ENCODE results near the gene RCAN2.

Gene RCAN2

DNA sequence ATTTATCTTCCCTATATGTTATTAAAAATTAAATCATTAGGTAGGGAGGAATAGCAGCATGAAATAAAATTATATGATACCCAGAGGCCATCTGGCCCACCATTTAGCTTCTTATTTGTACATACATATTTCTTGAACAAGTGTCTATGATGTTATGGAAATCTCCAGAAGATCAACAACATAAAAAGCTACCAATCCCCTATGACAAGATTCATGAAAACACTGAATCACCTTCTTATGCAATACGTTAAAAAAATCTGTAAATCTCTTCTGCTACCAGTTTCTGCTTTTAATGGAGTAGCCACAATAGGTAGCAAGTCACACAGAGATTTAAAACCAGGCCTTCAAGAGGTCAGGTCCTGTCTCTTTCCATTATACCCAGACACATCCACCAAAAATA is 194.7 kb downstream of the RCAN2 start:
- H3K4me3 Mint-ChIP-seq: no peak overlapping the region
- H3K36me3 Mint-ChIP-seq (ENCODE audit: low read depth): no peaks in the 10 kb centered on the region
- no peak overlapping the region for H3K27ac Mint-ChIP-seq
- H3K9me3 Mint-ChIP-seq: peaks cover 3% of the 10 kb centered on the region
- no peaks in the 10 kb centered on the region for H3K4me1 Mint-ChIP-seq (ENCODE audit: low read depth)
- H3K27me3 Mint-ChIP-seq: peaks cover 35% of the 10 kb centered on the region

DNA sequence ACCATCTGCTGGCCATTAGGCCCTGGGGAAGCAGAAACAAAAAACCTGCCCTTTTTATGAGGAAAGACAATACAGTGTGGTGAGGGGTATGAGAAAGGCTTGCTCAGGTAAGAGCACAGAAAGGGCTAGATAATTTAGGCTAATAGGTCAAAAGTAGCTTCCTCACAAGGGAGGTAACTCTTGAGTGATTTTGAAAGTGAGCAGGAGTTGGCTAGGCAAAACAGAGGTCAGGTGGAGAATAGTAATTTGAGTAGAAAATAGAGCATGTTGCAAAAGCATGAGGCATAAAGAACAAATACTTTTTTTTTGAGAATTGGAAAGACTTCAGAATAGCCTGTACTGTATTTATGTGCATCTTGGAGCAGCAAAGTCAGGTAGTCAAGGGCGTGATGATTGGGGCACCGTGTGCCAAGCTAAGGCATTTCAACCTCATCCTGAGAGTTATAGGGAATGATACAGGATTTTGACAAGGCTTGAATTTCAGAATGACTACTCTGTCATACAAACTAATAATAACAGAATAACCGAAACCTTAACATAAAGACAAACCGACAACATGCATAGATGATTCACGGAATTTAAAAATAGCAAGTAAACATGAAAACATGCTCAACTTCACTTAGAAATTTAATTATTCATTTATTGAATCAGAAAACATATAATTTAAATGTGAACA is 197.5 kb downstream of the RCAN2 start:
- Mint-ChIP-seq H3K4me1 (ENCODE audit: low read depth) (no peaks in the 10 kb centered on the region), H3K27me3 (peaks cover 32% of the 10 kb centered on the region), H3K36me3 (ENCODE audit: low read depth) (no peaks in the 10 kb centered on the region), H3K27ac (no peak overlapping the region), H3K9me3 (no peaks in the 10 kb centered on the region), H3K4me3 (no peak overlapping the region)

DNA sequence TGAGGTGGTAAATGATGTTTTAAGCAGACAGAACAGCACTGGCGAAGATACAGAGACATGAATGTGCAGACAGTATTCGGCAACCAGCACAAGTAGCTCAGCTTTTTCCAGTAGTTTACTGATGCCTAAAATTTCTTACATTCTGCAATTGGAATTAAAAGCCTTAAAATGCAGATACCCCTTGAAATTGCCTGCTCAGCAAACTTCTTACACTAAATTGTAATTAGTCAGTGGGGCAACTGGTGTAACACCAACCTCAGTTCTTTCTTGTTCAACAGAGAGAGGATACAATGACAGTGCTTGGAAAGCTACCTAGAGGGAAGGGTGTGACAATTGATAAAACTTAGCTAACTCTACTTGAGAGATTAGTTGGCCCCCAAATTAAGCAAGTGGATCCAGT is 199.4 kb downstream of the RCAN2 start:
- no peaks in the 10 kb centered on the region for H3K9me3 Mint-ChIP-seq
- no peak overlapping the region for H3K27ac Mint-ChIP-seq
- no peaks in the 10 kb centered on the region for H3K36me3 Mint-ChIP-seq (ENCODE audit: low read depth)
- H3K4me1 Mint-ChIP-seq (ENCODE audit: low read depth): peaks cover 4% of the 10 kb centered on the region
- H3K27me3 Mint-ChIP-seq: peaks cover 24% of the 10 kb centered on the region
- no peak overlapping the region for H3K4me3 Mint-ChIP-seq

DNA sequence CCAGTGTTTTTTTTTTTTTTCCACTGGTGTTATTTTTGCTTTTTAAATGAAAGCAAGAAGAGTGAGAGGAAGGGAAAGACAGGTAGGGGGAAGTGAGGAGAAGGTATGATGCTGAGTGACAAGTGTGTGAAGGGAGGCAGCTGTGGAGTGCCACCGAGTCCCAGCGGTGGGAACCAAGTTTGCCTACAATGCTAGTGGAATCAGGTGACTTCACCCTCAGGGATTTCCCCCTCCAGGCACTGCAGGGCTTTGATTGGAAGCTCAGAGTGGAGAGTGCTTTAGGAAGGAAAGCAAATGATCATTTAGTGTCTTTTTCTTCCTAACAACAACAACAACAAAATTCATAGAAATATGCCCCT is 200.0 kb downstream of the RCAN2 start:
- Mint-ChIP-seq H3K9me3 (no peaks in the 10 kb centered on the region), H3K27ac (no peak overlapping the region), H3K4me3 (no peak overlapping the region), H3K4me1 (ENCODE audit: low read depth) (peaks cover 4% of the 10 kb centered on the region), H3K27me3 (peaks cover 24% of the 10 kb centered on the region), H3K36me3 (ENCODE audit: low read depth) (no peaks in the 10 kb centered on the region)

DNA sequence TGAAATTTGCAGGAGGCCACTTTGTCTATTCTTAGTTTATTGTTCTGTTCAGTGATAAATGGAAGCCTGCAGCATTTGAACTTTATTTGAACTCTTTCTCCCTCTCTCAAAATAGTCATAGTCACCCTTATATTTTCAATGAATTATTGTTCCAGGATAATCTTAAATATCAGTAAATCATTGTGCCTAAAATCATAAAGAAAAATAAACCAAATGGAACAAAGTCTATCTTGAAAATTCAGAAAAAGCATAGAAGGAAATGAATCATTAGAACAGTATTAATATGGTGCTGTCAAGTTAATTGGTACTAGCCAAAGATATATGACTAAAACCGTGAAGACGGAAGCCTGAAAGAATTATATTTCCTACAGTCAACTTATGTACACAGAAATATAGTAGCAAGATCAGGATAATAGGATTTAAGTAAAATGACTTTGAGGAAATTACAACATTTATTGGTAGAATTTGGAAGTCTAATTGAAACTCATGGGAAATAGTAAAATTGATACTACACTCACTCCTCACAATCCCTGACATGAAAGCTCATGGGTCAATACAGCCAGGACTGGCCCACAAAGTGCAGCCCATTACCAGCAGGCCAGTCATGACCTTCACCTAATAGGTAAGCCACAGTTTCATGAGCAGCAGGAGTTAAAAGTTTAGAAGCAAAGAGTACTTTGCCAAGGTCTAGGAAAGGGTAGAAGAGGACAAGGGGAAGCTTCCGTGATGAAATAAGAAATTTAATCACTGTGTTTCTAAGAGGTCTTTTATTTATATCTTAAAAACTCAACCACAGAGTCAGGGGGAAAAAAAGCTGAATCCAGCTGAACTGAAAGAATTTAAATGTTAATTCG is 200.6 kb downstream of the RCAN2 start:
- no peaks in the 10 kb centered on the region for H3K36me3 Mint-ChIP-seq (ENCODE audit: low read depth)
- H3K4me3 Mint-ChIP-seq: no peak overlapping the region
- peaks cover 4% of the 10 kb centered on the region for H3K4me1 Mint-ChIP-seq (ENCODE audit: low read depth)
- H3K9me3 Mint-ChIP-seq: no peaks in the 10 kb centered on the region
- H3K27ac Mint-ChIP-seq: no peak overlapping the region
- peaks cover 23% of the 10 kb centered on the region for H3K27me3 Mint-ChIP-seq

DNA sequence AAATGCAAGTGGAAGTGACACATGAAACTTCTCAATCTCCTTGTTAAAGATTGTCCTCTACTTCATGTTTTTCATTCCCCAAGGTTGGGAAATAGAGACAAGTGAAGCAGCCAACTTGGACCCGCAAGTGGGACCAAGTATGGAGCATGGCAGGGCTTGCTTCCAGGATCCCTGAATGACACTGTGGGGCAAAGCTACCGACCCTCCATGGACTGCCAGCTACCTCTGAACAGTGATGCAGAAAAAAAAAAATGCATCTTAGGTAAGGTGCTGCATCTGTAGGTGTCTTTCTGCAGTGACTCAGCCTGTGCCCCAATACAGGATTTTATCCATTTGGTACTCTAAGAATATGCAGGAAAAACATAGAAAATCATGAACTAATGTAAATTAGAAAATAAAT is 201.4 kb downstream of the RCAN2 start:
- H3K4me3 Mint-ChIP-seq: no peak overlapping the region
- H3K9me3 Mint-ChIP-seq: no peaks in the 10 kb centered on the region
- no peaks in the 10 kb centered on the region for H3K36me3 Mint-ChIP-seq (ENCODE audit: low read depth)
- H3K27me3 Mint-ChIP-seq: peaks cover 15% of the 10 kb centered on the region
- no peak overlapping the region for H3K27ac Mint-ChIP-seq
- H3K4me1 Mint-ChIP-seq (ENCODE audit: low read depth): peaks cover 4% of the 10 kb centered on the region

DNA sequence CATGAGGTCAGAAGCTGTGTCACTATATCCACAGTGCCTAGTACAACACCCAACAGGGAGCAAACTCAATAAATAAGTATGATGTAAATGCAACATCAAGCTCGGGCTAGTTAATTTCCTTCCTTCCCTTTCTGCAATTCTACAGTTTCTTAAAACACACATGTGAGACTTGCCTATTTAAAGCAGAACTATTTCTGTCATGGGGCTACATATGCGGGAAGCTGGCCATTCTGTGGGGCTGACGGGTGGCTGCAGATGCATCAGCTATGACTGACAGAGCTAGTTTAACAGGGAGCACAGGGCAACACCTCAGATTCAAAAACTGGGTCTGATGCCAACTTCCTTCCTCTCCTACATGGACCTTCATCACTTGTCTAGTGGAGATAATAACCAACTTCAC is 202.4 kb downstream of the RCAN2 start:
- Mint-ChIP-seq H3K27me3 (peaks cover 12% of the 10 kb centered on the region), H3K4me3 (no peak overlapping the region), H3K27ac (no peak overlapping the region)

DNA sequence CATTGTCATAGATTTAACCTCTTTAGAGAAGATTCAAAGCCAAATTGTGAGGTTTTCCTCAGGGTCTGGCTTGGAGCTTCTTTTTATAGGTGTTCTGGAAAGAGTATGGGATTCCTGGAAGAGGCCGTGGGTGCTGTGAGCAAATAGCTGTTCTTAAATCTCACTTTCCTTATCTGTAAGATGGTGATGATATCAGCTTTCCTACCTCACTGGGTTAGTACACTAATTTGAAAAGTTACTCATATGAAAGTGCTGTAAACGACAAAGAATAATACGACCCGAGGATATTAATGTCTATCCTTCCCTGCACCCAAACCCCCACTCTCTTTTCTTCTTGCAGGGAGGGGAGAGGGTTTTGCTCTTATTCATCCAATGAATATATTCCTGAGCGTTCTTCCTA is 203.6 kb downstream of the RCAN2 start:
- Mint-ChIP-seq H3K27me3 (peaks cover 9% of the 10 kb centered on the region), H3K9me3 (no peaks in the 10 kb centered on the region), H3K4me3 (no peak overlapping the region), H3K36me3 (ENCODE audit: low read depth) (no peaks in the 10 kb centered on the region), H3K4me1 (ENCODE audit: low read depth) (peaks cover 4% of the 10 kb centered on the region), H3K27ac (peak overlapping the region; percentile 53)

More for the DNA sequence above, 202.4 kb downstream of the RCAN2 start:
- Mint-ChIP-seq H3K4me1 (ENCODE audit: low read depth) (peaks cover 4% of the 10 kb centered on the region), H3K9me3 (no peaks in the 10 kb centered on the region), H3K36me3 (ENCODE audit: low read depth) (no peaks in the 10 kb centered on the region)

DNA sequence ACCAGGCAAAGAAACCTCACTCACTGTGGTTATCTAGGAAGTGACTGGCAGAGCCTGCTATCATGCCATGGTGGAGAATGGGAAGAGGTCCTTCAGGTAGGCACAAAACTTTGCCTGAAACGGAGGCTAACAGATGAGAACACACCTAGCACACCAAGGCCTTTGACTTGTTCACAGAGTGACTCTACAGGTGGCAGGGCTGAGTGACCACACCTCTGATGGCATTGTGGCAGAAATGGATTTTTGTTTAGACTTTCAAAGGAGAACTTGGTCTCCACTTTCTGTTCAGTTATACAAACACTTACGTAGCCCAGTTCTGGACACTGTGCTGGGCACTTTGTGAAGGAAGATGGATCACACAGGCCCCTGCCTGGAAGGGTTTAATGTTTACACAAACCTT is 204.2 kb downstream of the RCAN2 start:
- Mint-ChIP-seq H3K4me3 (no peak overlapping the region), H3K4me1 (ENCODE audit: low read depth) (peaks cover 4% of the 10 kb centered on the region), H3K9me3 (no peaks in the 10 kb centered on the region), H3K36me3 (ENCODE audit: low read depth) (no peaks in the 10 kb centered on the region), H3K27me3 (peaks cover 9% of the 10 kb centered on the region), H3K27ac (no peak overlapping the region)

DNA sequence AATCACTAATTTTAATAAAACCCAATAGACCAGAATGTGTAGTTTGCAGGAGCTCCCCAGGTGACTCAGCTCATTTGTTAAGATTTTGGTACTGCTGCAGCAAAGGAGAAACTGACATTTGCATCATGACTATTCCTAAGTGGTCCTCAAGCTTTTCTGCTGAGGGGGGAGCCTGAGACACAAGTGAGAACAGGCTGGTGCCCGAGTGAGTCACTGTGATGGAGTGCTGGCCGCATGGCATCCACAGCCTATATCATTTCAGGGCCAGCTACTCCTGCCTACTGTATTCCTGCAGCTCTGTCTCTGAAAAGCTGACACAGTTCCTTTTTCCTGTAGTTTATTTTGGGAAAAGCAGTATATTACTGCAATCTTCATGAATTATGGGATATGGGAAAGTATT is 206.8 kb downstream of the RCAN2 start:
- Mint-ChIP-seq H3K4me1 (ENCODE audit: low read depth) (peaks cover 4% of the 10 kb centered on the region), H3K27me3 (peaks cover 6% of the 10 kb centered on the region), H3K4me3 (no peak overlapping the region), H3K27ac (no peak overlapping the region), H3K9me3 (no peaks in the 10 kb centered on the region), H3K36me3 (ENCODE audit: low read depth) (no peaks in the 10 kb centered on the region)

DNA sequence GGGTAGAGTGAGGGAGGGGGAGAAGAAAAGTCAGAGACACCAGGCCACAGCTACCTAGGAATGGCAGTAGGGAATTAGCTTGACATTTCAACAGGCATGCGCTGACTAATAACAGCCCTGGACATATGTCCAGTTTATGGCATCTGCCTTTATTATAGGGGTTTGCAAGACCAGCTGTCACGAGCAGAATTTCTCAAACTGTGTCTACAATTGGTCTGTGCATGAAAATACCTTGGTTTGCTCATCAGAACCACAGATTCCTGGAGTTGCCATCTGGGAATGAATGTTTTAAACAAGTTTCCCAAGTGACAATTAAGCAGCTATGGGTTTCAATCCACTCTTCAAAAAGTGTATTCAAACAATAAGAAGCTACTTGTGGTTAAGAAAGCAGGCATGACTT is 210.1 kb downstream of the RCAN2 start:
- H3K36me3 Mint-ChIP-seq (ENCODE audit: low read depth): no peaks in the 10 kb centered on the region
- H3K4me3 Mint-ChIP-seq: no peak overlapping the region
- no peaks in the 10 kb centered on the region for H3K9me3 Mint-ChIP-seq
- H3K27me3 Mint-ChIP-seq: peaks cover 17% of the 10 kb centered on the region
- H3K4me1 Mint-ChIP-seq (ENCODE audit: low read depth): no peaks in the 10 kb centered on the region
- H3K27ac Mint-ChIP-seq: no peak overlapping the region

DNA sequence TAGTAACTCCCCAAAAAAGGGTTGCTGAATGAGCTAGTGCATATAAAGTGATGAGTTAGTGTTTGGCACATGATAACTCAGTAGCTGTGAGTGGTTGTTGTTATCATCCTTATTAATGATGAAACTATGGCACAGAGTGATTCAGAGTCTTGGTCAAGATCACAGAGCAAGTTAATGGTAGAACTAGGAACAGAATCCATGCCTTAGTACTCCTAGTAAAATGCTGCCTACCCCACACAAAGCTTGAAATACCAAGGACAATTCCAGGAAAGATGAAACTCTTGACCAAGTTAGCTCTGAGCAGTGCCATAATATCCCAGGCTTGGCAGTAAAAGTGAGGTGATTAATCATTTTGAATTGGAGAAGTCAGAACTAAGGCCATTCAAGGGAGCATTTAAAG is 211.4 kb downstream of the RCAN2 start:
- no peaks in the 10 kb centered on the region for H3K9me3 Mint-ChIP-seq
- no peak overlapping the region for H3K27ac Mint-ChIP-seq
- H3K36me3 Mint-ChIP-seq (ENCODE audit: low read depth): no peaks in the 10 kb centered on the region
- H3K27me3 Mint-ChIP-seq: peaks cover 22% of the 10 kb centered on the region
- H3K4me3 Mint-ChIP-seq: no peak overlapping the region
- H3K4me1 Mint-ChIP-seq (ENCODE audit: low read depth): no peaks in the 10 kb centered on the region

DNA sequence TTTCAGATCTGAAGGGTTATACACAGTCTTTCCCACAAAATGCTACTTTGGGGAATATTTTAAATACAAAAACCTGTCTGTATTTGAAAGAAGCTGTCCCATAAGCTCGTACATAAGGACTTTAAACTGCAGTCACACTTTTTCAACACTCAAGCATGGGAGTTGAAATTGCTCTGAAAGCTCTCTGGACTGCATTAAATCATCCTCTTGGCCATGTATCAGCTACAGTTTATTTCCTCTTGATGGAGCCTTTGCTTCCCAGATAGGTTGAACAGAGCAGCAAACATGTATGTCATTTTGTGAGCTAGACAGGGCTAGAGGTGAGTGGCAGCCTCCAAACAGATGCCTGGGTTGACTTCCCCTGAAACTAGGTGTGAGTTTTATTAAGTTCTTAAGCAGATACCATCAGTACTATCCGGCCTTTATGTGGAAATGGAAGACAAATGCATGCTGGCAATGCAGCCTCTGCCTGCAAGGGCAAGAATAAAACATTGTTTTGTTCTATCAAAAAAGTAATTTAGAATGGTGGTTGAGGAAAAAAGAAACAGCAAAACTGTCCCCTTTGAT is 214.6 kb downstream of the RCAN2 start:
- no peaks in the 10 kb centered on the region for H3K36me3 Mint-ChIP-seq (ENCODE audit: low read depth)
- H3K9me3 Mint-ChIP-seq: no peaks in the 10 kb centered on the region
- H3K27ac Mint-ChIP-seq: no peak overlapping the region
- H3K4me3 Mint-ChIP-seq: no peak overlapping the region
- H3K4me1 Mint-ChIP-seq (ENCODE audit: low read depth): no peaks in the 10 kb centered on the region
- peaks cover 25% of the 10 kb centered on the region for H3K27me3 Mint-ChIP-seq

DNA sequence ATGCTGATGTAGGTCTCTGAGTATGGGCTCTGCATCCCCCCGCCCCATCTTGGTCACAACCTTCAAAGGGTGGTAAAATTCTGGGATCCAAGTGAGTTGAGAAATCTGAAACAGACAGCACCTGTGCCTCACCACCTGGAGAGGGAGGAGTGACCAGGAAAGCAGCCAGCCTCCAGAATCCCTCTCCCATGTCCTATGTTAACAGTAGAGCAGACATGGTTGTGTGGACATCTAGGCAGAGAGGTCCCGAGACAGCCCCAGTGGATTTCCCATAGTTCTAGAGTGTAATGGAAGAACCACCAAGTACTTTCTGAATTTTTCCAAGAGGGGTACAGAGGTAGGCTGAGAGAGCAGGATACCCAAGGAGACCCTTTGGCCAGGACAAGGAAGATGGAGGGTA is 216.7 kb downstream of the RCAN2 start:
- Mint-ChIP-seq H3K4me3 (no peak overlapping the region), H3K27me3 (peaks cover 19% of the 10 kb centered on the region), H3K9me3 (no peaks in the 10 kb centered on the region), H3K4me1 (ENCODE audit: low read depth) (no peaks in the 10 kb centered on the region), H3K27ac (no peak overlapping the region), H3K36me3 (ENCODE audit: low read depth) (no peaks in the 10 kb centered on the region)

DNA sequence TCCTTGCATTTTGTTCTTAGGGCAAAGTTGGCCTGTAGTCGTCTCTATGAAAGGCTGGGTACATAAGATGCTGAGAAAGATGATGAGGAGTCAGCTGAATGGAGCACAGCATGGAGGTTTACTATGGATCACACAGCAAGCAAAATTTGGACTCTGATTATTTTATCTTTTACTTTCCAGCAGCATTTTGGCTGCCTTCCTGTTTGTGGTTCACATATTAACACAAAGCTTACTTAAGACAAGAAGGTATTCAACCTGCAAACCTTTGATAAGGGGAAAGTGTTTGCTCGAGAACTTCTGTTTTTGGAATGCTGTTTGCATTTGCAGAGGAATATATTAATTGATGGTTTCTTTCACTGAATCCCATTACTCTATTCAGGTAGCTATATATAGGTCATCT is 217.3 kb downstream of the RCAN2 start:
- H3K27ac Mint-ChIP-seq: no peak overlapping the region
- H3K36me3 Mint-ChIP-seq (ENCODE audit: low read depth): no peaks in the 10 kb centered on the region
- no peak overlapping the region for H3K4me3 Mint-ChIP-seq
- H3K4me1 Mint-ChIP-seq (ENCODE audit: low read depth): no peaks in the 10 kb centered on the region
- no peaks in the 10 kb centered on the region for H3K9me3 Mint-ChIP-seq
- H3K27me3 Mint-ChIP-seq: peaks cover 16% of the 10 kb centered on the region

Measured in stimulated activated naive CD8-positive, alpha-beta T cell treated with anti-CD3 and anti-CD28 coated beads, Interleukin-15, Interleukin-2, amounts not matched to agents 100 ng/mL and 50 ng/mL, for 24 hours (primary cell).